C1 segment of cervical spinal cord (tissue), 14 donors: ENCODE data around the gene KCNQ4.

ENCODE experiments used
- DNase-seq, 14 donors: peaks; one replicate each; lab custom pipeline; 2025; lab: John Stamatoyannopoulos, UW

Gene KCNQ4

DNA sequence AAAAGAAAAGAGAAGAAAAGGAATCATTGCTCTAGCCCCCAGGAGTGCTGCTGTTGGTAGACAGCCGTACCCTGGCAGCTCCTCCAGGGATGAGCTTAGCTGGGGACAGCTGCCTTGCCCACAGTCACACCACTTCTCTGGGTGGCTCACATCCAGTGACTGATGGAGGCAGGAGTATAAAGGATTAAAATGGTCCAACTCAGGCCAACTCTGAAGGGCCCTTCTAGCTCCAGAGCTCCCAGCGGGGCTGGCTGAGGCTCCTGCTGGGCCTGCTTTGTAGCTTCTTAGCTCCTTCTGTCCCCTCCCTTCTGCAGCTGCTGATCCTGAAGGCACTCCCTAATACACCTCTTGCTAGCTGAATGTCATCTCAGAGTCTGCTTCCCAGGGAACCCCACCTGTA is 74.2 kb downstream of the KCNQ4 start:
- no peak for DNase-seq

DNA sequence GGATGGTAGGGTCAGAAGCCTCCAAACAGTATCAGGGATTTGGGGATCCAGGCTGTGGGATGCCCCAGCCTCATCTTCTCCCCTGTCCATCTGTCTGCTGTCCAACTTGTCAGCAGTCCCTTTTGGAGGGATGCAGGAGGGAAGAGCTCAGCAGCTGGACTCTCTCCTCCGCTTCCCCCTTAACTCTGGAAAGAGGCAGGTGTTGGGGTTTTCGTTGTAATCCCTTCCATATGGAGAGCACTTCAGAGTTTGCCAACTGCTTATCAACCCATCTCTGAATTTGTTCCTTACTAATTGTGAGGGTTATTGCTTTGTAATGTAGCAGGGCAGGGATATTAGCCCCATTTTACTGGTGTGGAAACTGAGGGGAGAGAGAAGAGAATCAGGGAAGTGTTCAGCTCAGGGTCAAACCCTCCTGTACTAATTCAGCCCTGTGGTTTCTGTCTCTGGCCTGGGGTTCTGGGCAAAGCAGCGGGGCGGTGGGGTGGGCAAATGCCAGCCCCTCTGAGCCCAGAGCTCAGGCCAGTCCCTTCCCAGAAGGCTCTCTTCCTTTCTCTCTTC is 75.3 kb downstream of the KCNQ4 start:
- no peak for DNase-seq

DNA sequence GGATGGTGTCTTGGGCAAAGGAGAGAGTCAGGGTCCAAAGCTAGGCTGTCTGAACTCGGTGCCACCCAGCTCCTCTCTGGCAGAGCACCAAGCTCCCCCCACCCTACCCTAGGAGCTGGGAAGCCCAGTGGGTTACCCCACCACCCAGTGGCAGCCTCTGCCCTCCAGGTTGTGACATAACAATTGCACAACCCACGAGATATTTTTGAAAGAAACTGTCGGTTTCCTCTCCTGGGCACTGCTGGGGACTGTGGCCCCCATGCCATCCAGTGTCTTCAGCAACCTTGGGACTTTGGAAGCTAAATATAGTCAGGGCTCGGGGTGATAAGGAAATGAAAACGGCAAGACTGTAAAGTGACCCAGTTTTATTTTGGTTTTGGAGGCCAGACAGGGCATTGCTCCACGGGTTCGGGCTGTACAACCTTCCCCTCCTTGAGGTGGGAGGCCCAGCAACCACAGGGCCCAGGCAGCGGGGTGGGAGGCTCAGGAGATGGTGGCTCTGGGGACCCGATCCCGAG is 77.2 kb downstream of the KCNQ4 start:
- DNase-seq = no peak

DNA sequence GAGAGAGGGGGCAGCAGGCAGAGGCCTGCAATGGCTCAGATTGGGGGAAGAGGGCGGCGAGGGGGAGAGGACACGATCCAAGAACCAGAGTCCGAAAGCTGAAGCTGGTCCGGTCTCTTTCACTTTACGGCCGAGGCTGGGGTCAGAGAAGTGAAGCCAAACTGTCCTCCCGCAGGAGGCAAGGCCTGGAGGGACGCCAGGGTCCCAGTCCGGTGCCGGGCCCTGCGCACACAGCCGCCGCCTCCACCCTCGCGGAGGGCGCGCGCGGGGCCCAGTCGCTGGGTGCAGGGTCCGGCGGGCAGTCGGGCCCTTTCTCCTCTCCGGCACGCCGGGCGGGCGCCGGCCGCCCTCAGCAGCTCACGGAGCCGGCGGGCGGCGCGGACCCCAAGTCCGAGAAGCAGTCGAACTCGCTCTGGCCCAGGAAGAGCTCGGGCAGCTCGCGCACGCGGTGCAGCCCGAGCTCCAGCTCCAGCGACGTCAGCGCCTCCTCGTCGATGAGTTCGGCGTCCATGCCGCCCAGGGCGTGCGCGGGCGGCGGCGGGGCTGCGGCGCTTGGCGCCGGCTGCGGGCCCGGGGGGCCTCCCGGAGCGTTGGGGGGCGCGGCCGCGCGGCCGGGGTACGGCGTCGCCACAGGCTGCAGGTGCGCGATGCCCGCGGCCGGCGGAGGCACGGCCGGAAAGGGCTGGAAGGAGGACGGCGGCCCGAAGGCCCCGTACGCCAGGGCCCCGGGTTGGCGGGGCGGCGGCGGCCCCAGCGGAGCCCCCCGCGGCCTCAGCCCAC is 77.8 kb downstream of the KCNQ4 start:
- DNase-seq = peak in 2 of 14 donors; percentile 2 to 28

DNA sequence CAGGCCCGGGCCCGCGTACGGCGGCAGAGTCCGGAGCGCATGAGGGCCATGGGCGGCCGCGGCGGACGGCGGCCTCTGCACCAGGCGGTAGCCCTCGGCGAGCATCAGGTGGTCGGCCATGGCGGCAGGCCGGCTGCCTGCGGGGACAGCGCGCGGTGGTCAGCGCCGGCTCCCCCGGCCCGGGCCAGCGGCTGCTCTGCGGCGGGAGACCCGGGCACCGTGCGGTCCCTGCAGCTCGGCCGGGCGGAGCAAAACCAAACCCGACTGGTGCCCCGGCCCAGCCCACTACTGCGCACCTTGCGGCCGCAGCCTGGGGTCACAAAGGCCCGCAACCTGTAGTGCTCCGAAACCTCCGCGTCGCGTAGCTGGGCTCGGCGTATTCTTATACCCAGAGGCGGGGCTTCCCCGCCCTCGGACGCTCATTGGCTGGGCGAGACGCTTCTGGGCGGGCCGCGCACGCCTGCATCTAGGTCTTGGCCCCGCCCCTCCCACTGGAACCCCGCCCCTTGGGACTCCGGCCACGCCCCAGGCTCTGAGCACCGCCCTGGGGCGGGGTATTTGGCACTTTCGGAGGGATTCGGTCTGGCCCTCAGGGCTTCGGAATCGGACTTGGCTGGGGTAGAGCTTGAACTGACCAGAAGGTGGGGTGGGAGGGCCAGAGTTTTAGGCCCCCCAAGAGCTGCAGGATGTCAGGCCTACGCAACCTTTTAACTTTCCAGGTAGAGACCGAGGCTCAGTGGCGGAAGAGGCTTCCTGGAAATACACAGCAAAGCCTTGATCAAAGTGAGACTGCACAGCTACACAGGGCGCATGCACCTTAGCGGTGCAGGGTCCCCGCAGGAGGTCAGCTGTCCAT is 78.6 kb downstream of the KCNQ4 start, which contains the start of gene CITED4:
CITED4 (minus strand) TSS at position 356 of the 856 bp plus-strand sequence; CDS start at position 120, 236 bp downstream.
- peak; percentile 51 to 92 (median 81) for DNase-seq

DNA sequence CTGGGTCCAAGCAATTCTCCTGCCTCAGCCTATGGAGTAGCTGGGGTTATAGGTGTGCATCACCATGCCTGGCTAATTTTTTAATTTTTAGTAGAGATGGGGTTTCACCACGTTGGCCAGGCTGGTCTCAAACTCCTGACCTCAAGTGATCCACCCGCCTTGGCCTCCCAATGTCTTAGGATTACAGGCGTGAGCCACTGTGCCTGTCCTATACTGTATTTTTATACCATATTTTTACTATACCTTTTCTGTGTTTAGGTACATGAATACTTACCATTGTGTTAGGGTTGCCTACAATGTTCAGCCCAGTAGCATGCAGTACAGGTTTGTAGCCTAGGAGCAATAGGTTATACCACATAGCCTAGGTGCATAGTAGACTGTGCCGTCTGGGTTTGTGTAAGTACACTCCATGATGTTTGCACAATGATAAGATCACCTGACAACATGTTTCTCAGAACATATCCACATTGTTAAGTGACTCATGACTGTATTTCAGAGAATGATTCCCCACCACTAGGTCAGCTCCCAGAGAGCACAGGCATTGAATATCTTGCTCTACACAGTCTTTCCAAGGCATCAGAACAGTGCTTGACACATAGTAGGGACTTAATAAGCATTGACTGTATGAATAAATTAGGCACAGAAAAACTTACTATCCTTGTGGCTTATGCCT is 84.6 kb downstream of the KCNQ4 start:
- no peak for DNase-seq

DNA sequence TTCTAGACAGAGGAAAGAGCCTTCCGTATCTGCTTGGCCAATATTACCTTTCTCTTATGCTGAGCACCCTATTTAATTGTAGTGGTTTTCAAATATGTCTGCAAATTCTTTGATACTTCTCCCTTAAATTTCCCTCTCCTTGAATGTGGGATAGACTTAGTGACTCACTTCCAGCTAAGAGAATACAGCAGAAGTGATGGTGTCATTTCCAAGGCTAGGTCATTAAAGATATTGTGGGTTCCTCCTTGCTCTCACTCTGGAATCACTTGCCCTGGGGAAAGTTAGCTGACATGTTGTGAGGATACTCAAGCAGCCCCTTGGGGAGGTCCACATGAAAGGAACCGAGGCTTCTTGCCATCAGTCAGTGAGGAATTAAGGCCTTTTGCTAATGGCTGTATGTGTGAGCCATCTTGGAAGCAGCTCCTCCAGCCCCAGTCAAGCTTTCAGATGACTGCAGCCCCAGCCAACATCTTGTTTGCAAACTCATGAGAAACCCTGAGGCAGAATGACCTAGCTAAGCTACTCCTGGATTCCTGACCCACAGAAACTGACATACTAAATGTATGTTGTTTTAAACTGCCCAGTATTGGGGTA is 86.6 kb downstream of the KCNQ4 start:
- no peak for DNase-seq

DNA sequence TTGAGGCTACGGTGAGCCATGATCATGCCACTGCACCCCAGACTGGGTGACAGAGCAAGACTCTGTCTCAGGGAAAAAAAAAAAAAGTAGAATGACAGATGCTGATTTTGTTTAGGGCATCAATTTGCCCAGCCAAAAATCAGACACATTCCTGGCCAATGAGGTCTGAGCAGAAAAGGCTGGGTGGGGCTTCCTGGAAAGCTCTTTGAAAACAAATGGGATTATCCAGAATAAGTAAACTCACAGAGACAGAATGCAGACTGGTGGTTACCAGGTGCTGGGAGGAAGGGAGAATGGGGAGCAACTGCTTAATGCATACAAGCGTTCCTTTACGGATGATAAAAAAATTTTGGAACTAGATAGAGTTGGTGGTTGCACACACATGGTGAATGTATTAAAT is 88.7 kb downstream of the KCNQ4 start:
- no peak for DNase-seq

DNA sequence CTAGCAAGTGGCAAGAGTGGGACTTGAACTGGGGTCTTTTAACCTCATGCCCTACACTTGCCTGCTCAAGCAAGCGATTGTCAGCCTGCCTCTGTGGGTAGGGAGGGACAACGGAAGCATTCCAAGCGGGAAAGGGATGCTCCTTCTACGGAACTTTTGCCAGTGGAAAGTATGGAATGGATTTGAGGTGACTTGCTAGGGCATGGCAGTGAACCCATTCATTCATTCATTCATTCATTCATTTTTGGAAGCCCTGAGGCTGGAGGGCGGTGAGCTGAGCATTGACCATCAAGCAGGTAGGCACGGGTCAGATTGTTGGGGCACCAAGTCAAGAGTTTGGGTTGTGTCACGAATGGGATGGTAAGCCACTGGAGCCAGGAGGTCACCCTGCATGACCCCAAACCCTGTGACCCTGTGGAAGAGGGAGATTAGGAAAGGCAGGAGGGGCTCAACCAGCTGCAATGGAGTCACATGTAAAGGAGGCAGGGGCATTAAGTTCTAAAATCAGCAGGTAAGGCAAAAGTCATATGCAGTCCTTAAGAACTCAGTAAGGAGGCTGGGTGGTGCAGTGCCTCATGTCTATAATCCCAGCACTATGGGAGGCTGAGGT is 90.4 kb downstream of the KCNQ4 start:
- no peak for DNase-seq

DNA sequence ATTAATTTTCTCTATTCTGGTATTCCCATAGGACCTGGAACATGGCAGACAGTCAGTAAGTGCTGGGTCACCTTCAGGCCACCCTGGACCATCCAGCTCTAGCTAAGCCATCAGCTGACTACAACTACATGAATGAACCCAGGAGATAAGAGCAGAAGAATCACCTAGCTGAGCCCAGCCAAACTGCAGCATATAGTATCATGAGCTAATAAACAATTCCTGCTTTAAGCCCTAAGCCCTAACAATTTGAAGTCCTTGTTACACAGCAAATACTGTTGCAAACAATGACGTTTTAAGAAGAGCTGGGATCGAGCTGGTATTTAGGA is 92.8 kb downstream of the KCNQ4 start:
- no peak for DNase-seq

DNA sequence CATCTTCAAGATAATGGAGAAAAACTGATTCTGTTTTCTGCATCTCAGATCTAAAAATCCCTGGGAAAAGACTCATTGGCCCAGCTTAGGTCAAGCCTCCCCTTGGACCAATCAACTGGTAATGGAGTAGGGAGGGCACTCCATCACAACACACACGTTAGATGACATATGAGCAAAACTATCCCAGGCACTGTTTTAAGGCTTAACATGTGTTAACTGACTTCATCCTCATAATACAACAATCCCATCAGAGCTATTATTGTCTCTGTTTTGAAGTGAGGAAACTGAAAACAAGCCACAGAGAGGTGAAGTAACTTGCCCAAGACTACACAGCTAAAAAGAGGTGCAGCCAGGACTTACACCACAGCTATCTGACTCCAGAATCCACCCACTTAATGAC is 93.3 kb downstream of the KCNQ4 start:
- no peak for DNase-seq

DNA sequence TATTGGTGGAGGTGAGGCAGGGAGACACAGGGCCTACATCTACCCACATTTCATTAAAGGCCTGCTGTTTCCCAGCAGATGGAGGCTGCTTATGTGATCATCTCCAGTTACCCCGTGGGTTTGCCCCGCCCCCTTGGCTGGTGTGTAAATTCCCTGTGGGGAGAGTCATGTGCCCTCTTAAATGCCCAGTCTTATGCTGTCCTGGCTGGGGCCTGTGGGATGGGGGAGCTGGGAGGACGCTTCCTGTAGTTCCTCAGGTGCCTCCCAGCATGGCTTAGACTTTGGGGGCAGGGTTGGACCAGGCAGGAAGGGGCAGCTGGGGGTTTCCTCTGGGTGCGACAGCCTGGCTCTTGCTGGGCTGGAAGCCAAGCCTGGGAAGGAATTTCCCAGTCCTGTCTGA is 94.1 kb downstream of the KCNQ4 start:
- DNase-seq = peak in 1 of 14 donors; percentile 34

DNA sequence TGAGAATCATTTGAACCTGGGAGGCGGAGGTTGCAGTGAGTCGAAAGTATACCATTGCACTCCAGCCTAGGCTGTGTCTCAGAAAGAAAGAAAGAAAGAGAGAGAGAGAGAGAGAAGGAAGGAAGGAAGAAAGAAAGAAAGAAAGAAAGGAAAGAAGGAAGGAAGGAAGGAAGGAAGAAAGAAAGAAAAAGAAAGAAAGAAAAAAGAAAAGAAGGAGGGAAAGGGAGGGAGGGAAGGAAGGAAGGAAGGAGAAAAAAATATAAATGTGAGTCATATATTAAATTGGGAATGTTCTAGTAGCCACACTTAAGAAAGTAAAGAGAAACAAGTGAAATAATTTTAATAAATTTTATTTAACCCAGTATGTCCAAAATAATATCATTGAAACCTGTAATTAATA is 95.3 kb downstream of the KCNQ4 start:
- no peak for DNase-seq

DNA sequence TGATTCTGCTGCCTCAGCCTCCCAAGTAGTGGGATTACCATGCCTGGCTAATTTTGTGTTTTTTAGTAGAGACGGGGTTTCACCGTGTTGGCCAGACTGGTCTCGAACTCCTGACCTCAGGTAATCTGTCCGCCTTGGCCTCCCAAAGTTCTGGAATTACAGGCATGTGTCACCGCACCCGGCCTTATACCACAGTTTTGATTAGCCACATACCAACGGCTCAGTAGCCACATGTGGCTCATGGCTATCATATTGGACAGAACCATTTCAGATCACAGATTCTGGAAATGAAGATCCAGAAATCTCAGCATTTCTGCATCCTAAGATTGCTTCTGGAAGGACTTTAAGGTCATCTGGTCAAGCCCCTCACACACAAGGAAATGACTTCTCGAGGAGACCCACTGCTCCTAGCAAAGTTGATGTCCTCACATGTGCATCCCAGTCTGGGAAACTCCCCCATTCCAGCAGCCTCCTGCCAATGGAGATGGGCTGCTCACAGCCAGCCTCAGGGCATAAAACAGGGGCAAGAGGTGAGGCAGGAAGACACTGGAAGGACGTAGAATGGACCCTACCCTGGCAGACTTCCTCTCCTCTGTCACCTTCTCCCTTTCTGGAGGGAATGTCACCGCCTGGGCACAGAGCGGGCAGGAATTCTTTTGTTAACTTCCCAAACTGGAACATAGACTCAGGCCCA is 96.0 kb downstream of the KCNQ4 start:
- DNase-seq = no peak

DNA sequence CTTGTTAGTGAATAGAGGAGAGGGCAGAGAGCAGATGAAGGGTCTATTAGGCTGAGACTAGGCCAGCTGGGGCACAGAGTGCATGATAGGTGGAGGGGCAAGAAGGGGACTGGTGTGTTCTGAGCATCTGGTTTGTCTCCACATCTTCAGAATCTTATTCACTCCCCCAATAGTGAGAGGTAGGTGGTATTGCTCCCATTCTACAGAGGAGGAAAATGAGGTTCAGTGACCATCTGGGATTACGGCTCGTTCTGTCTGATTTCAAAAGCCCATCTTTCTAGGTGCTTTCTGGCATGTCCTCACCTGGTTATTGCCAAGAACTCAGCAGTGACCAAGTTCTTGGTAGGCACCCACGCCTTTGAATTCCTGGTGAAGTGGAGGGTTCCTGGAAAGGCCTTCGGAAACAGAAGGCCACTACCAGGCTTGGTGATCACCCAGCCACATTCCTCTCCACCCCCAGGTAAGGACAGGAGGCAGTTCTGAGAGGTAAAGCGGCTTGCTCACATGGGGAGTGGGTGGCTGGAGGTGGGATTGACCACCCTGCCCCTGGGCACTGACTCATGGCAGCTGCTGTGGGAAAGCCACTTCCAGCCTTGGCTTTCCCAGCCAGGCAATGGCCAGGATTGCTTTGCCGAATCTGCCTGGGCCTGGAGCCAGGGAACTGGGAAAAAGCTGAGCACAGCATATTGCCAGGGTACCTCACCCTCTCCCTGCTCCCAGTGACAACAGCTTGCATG is 97.4 kb downstream of the KCNQ4 start:
- DNase-seq = no peak

DNA sequence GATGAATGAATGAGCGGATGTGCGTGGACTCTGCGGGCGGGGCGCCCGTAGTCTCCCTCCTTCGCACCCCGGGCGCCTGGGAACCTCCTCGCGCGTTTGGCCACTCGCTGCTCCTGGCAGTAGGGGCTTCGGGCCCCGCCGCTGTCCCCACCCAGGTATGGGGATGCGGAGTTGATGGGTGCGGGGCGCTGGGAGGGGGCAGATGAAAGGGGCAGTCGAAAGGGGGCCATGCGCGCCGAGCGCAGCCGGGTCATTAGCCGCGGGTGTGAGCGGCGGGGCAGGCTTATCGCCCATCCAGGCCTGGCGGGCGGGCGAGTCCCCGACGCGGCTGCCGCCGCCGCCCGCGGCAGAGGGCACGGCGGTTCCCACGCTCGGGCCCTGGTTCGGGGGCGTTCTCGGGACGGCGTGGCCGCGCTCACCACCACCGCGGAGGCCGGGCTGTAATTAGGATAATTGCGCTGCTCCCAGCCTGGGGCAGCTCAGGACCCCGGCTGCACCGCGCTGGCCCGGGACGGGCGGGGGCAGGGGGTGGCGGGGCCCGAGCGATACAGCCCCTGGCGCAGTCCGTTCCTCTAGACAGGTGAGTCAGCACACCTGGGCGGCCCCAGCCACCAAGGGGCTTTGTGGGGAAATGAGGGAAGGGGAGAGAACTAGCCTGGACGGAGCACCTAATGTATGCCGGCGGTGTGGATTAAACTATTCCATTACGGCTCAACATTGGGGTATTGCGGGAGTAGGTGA is 100.6 kb downstream of the KCNQ4 start:
- DNase-seq = no peak

DNA sequence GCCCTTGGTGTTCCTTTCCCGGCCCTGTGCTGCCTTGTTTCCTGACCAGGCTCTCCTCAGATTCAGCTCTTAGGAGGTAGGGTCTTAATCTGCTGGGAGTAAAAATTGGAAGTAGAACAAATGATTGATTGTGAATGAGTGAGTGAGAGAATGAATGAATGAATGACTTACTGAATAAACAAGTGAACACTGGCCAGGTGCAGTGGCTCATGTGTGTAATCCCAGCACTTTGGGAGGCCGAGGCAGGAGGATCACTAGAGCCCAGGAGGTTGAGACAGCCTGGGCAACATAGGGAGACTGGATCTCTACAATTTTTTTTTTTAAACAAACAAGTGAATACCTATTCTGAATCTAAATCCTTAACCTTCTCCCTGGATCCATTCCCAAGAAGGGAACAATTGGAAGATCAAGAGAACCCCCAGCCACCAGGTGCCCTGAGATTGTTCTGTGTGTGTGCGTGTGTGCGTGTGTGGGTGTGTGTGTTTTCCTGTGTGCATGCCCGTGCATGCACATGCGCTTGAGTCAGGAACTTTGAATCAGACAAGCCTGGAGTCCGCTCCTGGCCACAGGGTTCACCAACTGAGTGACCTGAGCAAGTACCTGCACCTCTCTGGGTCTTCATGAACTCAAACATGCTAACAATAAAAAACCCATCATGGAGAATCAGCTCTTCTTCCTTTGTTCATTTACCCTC is 102.9 kb downstream of the KCNQ4 start:
- DNase-seq = no peak

DNA sequence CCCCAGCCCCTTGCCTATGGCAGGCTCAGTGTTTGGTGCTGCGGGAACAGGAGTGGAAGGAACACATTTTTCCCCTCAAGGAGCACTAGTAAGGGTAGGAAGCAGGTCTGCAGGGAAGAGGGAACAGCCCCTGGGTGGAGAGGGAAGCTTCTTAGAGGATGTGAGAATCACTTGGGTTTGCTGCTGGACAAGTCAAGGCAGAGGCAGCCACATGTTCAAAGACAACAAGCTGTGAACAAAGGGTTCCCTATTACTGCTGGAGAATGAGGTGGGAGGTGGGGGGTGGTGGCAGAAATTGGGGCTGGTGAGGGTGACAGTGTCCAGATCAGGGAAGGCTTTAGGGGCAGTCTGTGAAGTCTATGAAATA is 103.4 kb downstream of the KCNQ4 start:
- no peak for DNase-seq
